HCT116 (cell line): ENCODE results near the gene KCNJ1.

Experiments used
- CBX3 ChIP-seq: IDR thresholded peaks from 2 replicates; pipeline ENCODE4 v1.6.1; 2012; ENCODE audit warnings: low read depth
- EGR1 ChIP-seq: IDR thresholded peaks from 2 replicates; pipeline ENCODE4 v1.6.1; 2012; ENCODE audit warnings: low read depth
- RAD21 ChIP-seq: IDR thresholded peaks from 2 replicates; pipeline ENCODE4 v1.6.1; 2012; ENCODE audit warnings: low read depth, mild to moderate bottlenecking
- SRF ChIP-seq: IDR thresholded peaks from 2 replicates; pipeline ENCODE4 v1.6.1; 2012; ENCODE audit warnings: low read depth
- YY1 ChIP-seq: IDR thresholded peaks from 2 replicates; pipeline ENCODE4 v1.6.1; 2011; ENCODE audit warnings: low read length, low read depth, moderate library complexity, mild to moderate bottlenecking; ENCODE audit not compliant: insufficient replicate concordance; ENCODE audit errors: extremely low read depth
- TF ChIP-seq, protein P1 (sequence below), 3 experiments: fragments of 200-600 bp in 1 of 3; sonication (generic) in 1 of 3; IDR thresholded peaks in 2 of 3; conservative IDR thresholded peaks in 1 of 3; 2 replicates each; pipeline ENCODE4 v1.5.1; 2012 to 2017; ENCODE audit warnings: low read depth in 2 of 3, low read length in 2 of 3, antibody characterized with exemption in 1 of 3, borderline replicate concordance in 1 of 3, control low read depth in 1 of 3, mild to moderate bottlenecking in 1 of 3, mixed read lengths in 1 of 3, mixed run types in 1 of 3, moderate library complexity in 1 of 3; ENCODE audit not compliant: insufficient read depth in 1 of 3
- TF ChIP-seq, protein P2 (sequence below): IDR thresholded peaks from 2 replicates; pipeline ENCODE4 v1.6.1; 2012

DNA sequence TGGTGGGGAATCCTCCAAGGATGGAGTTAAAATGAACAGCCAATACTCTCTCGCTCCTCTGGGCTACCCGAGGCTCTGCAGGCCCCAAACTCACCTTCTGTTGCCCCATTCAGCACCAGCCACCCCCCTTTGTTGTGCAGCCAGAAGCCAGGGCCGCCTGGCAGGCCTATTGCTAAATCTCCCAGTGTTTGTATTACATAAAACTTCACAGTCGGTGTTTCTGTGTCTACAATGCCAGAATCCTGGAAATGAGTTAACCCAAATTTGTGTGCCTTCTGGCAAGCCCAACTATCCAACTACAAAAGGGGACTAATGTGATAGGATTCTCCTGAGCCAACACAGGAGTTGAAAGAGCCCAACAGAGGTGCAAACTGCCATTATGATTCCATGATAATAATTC lies 33.4 kb upstream of the KCNJ1 start:
- TF ChIP-seq, protein P1, sequence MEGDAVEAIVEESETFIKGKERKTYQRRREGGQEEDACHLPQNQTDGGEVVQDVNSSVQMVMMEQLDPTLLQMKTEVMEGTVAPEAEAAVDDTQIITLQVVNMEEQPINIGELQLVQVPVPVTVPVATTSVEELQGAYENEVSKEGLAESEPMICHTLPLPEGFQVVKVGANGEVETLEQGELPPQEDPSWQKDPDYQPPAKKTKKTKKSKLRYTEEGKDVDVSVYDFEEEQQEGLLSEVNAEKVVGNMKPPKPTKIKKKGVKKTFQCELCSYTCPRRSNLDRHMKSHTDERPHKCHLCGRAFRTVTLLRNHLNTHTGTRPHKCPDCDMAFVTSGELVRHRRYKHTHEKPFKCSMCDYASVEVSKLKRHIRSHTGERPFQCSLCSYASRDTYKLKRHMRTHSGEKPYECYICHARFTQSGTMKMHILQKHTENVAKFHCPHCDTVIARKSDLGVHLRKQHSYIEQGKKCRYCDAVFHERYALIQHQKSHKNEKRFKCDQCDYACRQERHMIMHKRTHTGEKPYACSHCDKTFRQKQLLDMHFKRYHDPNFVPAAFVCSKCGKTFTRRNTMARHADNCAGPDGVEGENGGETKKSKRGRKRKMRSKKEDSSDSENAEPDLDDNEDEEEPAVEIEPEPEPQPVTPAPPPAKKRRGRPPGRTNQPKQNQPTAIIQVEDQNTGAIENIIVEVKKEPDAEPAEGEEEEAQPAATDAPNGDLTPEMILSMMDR (IDR thresholded peaks at IDR 0.05 in 2 of 3, conservative IDR thresholded peaks at IDR 0.05 in 1 of 3; ENCODE audit: borderline replicate concordance in 1 of 3, insufficient read depth in 1 of 3, low read depth in 2 of 3, low read length in 2 of 3) = no peak
- TF ChIP-seq CBX3 (no peak), YY1 (no peak), SRF (no peak), EGR1 (no peak), RAD21 (no peak)
- TF ChIP-seq, protein P2, sequence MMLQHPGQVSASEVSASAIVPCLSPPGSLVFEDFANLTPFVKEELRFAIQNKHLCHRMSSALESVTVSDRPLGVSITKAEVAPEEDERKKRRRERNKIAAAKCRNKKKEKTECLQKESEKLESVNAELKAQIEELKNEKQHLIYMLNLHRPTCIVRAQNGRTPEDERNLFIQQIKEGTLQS = no peak
